ENCODE data around the gene NTNG1.

The NTNG1 gene

GRCh38 chr1:107264561-107264960 lies 123.7 kb downstream of the NTNG1 start:
- DNase-seq = no peak

GRCh38 chr1:107267489-107267888 lies 126.7 kb downstream of the NTNG1 start:
- no peak for DNase-seq

DNA sequence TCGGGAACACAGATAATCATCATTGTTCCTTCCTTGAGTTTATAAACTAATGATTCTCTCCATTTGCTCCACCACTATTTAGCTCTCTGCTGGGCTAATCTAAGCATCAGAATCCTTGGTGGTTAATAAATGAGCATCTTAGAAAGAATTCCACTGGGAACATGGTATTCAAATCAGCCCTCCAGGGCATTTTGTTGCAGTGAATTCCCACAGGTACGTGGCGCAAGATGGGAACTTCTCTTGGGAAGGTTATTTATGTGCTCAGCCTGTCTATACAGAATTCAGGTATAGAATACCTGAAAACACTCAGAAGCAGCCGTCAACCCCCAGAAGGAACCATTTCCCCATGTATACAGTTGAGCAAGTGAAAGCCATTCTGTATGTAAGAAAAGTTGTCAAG lies 131.5 kb downstream of the NTNG1 start:
- no peak for DNase-seq

GRCh38 chr1:107273515-107273914 lies 132.7 kb downstream of the NTNG1 start:
- no peak for DNase-seq

GRCh38 chr1:107274227-107274626 lies 133.4 kb downstream of the NTNG1 start:
- no peak for DNase-seq

- DNase-seq = no peak
Observed at GRCh38 chr1:107276247-107276646, 135.4 kb downstream of the NTNG1 start.

DNA sequence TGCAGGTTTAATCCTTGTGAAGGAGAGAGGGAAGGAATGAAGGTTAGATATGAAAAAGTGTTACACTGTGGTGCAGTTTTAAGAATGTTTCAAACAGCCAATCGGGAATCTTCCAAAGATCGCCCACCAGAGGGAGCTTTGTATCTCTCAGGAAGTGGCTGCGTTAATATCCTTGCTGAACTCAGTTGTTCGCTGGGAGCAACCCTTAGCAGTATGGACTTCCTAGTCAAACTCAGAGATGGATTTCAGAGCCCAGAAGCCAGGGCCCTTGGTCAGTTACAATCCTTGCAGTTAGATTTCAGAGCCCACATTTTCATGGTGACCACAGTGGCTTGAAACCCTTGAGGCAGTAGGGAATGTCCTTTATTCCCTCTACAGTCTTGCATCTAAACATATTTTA lies 136.2 kb downstream of the NTNG1 start:
- no peak for DNase-seq

GRCh38 chr1:107286125-107286524 lies 145.3 kb downstream of the NTNG1 start:
- DNase-seq = no peak

- DNase-seq = no peak
Observed at GRCh38 chr1:107291987-107292386, 151.1 kb downstream of the NTNG1 start.

GRCh38 chr1:107293901-107294613 lies 153.2 kb downstream of the NTNG1 start:
- no peak for DNase-seq

GRCh38 chr1:107294686-107295085 lies 153.8 kb downstream of the NTNG1 start:
- DNase-seq = no peak

DNA sequence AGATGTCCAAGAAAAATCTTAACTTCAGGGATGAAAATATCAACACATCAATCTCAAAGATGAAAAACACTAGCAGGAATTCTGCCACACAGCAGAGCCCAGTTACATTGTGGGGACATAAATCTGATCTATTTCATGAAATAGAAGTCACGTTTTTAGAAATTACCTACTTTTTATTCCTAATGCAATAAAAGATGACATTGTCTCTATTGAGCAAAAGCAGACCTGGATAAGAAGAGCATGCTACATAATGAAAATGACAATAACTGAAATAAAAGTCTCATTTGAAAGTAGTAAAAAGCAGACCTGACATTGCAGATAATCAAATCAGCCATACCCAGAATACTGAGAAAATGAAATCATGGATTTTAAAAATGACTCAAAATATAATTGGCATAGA lies 156.8 kb downstream of the NTNG1 start:
- no peak for DNase-seq

DNA sequence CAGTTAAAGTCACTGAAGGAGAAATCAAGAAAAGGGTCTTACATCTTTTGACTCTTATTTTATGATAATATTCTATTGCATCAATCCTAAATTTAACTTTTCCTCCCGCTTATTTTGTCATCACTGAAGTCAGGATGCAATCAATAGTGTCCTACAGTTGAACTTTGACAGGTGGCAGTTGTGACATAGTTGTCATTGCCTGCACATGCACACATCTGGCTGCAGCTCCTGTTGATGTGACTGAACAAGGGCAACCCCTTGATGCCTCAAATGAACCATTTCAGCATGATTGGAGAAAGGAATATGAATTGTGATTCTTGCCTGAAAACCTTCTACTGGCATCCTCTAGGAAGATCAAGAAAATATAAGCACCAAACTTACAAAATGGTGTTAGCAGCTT lies 157.7 kb downstream of the NTNG1 start:
- no peak for DNase-seq

- DNase-seq = no peak
Observed at GRCh38 chr1:107299521-107299920, 158.7 kb downstream of the NTNG1 start.

GRCh38 chr1:107309962-107310361 lies 169.1 kb downstream of the NTNG1 start:
- DNase-seq = no peak

DNA sequence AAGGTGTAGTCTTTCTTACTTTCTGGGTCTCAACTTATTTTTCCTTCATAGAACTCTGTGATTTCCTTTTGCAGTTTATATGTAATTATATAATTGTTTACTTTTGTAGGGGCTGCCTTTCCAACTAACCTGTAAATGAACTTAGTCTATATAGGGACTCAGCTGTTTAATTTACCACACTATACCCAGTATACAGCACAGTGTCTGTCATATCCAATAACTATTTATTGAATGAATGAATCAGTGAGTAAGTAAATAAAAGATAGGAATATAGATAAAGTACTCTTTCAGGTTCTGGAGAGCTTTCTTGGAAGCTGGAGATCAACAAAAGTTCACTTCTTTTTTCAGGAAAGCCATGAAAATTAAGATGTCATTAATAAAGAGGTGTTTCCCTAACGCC lies 174.8 kb downstream of the NTNG1 start:
- no peak for DNase-seq

DNA sequence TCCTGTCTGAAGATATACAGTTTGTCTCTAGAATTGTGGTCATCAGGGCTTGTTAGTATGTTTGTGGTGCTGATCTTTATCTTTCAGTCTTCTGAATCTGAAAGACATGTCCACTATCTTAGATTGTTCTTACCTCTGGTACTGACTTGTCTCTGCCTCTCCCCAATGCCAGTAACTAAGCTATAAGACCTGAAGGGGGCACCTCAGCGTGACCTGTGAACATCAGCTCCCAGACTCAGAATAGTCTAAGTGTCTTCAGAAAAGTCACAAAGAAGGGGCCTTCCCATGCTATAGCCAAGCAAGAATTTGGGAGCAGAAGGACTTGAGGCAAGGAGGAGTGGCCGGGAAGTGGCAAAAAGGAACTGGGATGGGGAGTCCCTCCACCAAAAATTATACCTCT lies 178.1 kb downstream of the NTNG1 start:
- DNase-seq = no peak

- DNase-seq = no peak
Observed at GRCh38 chr1:107323784-107324183, 182.9 kb downstream of the NTNG1 start.

DNA sequence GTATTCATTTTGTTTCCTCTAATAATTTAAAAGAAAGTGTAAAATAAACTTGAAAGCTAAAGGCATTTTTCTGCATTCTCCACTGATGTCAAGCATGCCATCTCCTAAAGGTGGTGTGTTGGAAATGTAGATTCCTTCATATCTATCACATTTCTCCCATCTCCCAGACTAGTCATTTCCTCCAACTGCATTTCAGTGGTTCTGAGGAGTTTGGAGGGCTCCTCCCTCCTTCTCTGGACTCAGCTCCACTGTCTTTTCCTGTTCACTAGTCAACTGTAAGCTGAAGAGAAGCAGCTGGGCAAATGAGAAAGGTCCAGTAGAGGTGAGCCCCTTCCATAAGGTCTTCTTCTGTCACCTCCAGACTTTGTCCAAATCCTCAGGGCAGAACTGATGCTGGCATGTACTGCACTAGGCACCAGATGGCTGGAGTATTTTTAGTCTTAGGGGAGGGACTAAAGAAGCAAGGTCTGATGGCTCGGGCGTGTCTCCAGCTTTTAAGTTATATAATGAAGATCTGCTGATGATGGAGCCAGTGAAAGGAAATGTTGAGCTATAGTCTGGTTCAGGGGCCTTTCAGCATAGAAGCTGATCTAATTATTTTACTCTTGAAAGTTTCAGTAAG lies 186.1 kb downstream of the NTNG1 start:
- DNase-seq = no peak

DNA sequence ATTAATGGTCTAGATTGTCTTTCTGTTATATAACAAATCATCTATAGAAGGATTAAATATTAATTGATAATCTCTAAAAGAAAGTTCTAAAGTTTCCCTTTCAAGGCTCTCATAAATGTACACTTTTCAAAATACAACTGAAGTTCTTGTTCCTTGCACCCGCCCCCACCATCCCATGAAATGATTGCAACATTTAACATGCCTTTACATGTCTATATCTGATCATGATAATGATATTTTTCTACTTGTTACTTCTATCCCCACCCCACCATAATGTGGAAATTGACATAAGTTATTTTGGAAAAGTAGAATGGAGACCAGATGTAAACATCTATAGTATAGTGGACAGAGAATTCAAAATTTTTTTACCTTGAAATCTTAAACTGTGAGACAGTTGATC lies 186.6 kb downstream of the NTNG1 start:
- no peak for DNase-seq

DNA sequence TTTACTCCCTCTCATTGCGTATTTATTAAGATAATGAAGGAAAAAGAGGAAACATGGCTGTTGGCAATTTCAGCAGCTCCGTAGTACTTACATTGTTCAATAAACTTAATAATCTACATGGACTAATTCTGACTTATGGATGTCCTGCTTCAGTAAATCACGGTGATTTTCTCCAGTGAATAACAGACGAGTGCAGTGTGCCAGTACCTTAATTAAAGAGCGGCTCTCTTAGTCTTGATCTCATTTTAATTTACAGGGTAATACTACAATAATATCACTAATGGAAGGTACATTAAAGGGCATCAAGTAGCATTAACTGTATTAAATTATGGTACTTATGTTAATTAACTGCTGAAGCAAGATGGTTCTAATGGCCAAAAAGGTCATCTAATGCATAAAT lies 187.2 kb downstream of the NTNG1 start:
- no peak for DNase-seq

DNA sequence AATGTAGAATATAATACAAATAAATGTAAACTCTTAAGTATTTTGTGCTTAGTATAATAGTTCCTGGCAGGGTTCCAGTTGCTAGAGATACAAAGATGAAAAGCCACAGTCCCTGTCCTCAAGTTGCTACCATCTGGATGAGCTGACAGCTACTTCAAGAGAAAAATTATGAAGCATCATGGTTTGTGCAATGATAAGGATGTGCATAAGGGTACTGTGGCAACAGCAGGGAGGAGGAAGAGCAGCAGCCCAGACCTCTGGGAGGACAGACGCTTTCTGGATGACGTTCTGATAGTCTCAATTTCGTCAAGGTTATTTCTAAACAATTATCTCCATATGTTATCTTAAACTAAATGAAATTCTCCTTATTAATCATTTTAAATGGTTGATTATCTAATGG lies 198.9 kb downstream of the NTNG1 start:
- no peak for DNase-seq

DNA sequence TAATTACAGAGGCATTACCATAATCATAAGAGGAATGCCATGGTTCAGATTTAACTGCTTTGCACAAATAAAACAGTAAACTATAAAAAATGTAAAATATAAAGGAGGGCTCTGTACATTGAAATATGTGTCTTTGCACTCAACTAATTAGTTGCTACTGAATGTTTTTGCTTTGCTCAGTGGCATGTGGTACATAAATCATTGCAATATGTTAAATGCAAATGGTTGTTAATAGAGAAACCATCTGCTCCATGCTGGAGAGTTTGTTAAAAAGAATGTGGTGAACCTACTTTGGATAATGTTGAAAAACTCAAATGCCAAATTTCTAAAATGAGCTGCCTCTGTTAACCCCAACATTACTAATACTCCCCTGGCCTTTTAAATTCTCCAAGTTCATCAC lies 201.5 kb downstream of the NTNG1 start:
- no peak for DNase-seq

- no peak for DNase-seq
Observed at GRCh38 chr1:107342768-107343167, 201.9 kb downstream of the NTNG1 start.

DNA sequence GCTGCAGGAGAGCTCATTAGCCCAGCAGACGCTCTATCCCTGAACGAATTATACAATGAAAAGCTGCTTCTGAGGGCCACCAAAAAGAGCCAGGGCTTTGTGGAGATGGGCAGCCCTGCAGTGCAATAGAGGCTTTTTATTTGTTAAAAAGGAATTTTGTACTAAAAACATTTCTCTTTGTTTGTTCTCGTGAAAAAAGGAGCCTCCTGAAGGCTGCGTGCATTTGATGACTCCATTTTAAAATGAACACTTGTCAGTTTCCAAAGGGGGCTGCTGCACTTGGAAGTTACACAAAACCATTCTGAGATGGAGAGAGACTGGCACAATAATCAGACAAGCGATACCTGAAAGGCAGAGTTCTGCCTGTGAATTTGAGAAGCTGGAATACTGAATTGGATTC lies 202.8 kb downstream of the NTNG1 start:
- no peak for DNase-seq

Measured in stimulated activated CD4-positive, alpha-beta T cell treated with anti-CD3 and anti-CD28 coated beads, Interleukin-4, amount 100 ng/mL, for 1 hour (primary cell).